HepG2 (cell line): ENCODE results near the gene POLA1. TPM values are rescaled to one million over a fixed set of nuclear protein-coding genes. Genes with fewer than 3 reads are reported as not detected.

ENCODE experiments used
- AHR ChIP-seq: IDR thresholded peaks from 2 replicates; pipeline ENCODE4 v1.6.1; 2018; ENCODE audit warnings: missing genetic modification reagents, missing compliant biosample characterization
- DZIP1 ChIP-seq: sonication (generic); formaldehyde crosslinking; IDR thresholded peaks from 2 replicates; pipeline ENCODE4 v1.5.0; 2020; ENCODE audit warnings: mild to moderate bottlenecking, missing genetic modification reagents
- KAT2B ChIP-seq: fragments of 150-350 bp; IDR thresholded peaks from 2 replicates; pipeline ENCODE4 v1.6.1; 2014; ENCODE audit warnings: low read depth, low read length, borderline replicate concordance
- KLF12 ChIP-seq: sonication (generic); formaldehyde crosslinking; IDR thresholded peaks from 2 replicates; pipeline ENCODE4 v1.4.0; 2020; ENCODE audit warnings: missing genetic modification reagents, borderline replicate concordance
- MYNN ChIP-seq: sonication (generic); formaldehyde crosslinking; IDR thresholded peaks from 2 replicates; pipeline ENCODE4 v1.4.0; 2020; ENCODE audit warnings: mild to moderate bottlenecking, low read depth, missing genetic modification reagents
- NRL ChIP-seq: sonication (generic); formaldehyde crosslinking; IDR thresholded peaks from 2 replicates; pipeline ENCODE4 v1.5.0; 2020; ENCODE audit warnings: missing genetic modification reagents, mild to moderate bottlenecking, moderate library complexity, borderline replicate concordance
- PATZ1 ChIP-seq: sonication (generic); formaldehyde crosslinking; IDR thresholded peaks from 2 replicates; pipeline ENCODE4 v1.4.0; 2020; ENCODE audit warnings: missing genetic modification reagents
- SIN3B ChIP-seq: fragments of 150-350 bp; IDR thresholded peaks from 2 replicates; pipeline ENCODE4 v1.6.1; 2014; ENCODE audit warnings: low read length
- TBX3 ChIP-seq: fragments of 450-650 bp; IDR thresholded peaks from 2 replicates; pipeline ENCODE4 v1.6.1; 2017; ENCODE audit warnings: antibody characterized with exemption, mild to moderate bottlenecking, inconsistent platforms, borderline replicate concordance
- TFDP2 ChIP-seq: sonication (generic); formaldehyde crosslinking; IDR thresholded peaks from 2 replicates; pipeline ENCODE4 v1.4.0; 2020; ENCODE audit warnings: missing genetic modification reagents
- THAP7 ChIP-seq: sonication (generic); formaldehyde crosslinking; IDR thresholded peaks from 2 replicates; pipeline ENCODE4 v1.8.1; 2023; ENCODE audit warnings: mild to moderate bottlenecking, missing genetic modification reagents
- TMF1 ChIP-seq: sonication (generic); formaldehyde crosslinking; IDR thresholded peaks from 2 replicates; pipeline ENCODE4 v1.8.1; 2022; ENCODE audit warnings: low read depth, missing genetic modification reagents
- TOE1 ChIP-seq: sonication (generic); formaldehyde crosslinking; IDR thresholded peaks from 2 replicates; pipeline ENCODE4 v1.4.0; 2020; ENCODE audit warnings: mild to moderate bottlenecking, missing genetic modification reagents
- ZBTB38 ChIP-seq: sonication (generic); formaldehyde crosslinking; IDR thresholded peaks from 2 replicates; pipeline ENCODE4 v1.5.1; 2020; ENCODE audit warnings: mild to moderate bottlenecking, missing genetic modification reagents
- ZBTB49 ChIP-seq: sonication (generic); formaldehyde crosslinking; IDR thresholded peaks from 2 replicates; pipeline ENCODE4 v1.4.0; 2020; ENCODE audit warnings: missing genetic modification reagents, borderline replicate concordance
- ZNF296 ChIP-seq: sonication (generic); formaldehyde crosslinking; conservative IDR thresholded peaks from 2 replicates; pipeline ENCODE4 v1.5.0; 2020; ENCODE audit warnings: mild to moderate bottlenecking, missing genetic modification reagents
- ZNF362 ChIP-seq: sonication (generic); formaldehyde crosslinking; IDR thresholded peaks from 2 replicates; pipeline ENCODE4 v1.4.0; 2020; ENCODE audit warnings: missing genetic modification reagents, mild to moderate bottlenecking, borderline replicate concordance
- ZNF768 ChIP-seq: sonication (generic); formaldehyde crosslinking; IDR thresholded peaks from 2 replicates; pipeline ENCODE4 v1.4.0; 2020; ENCODE audit warnings: missing genetic modification reagents
- polyA plus RNA-seq, 8 experiments: library from polyadenylated mRNA; depleted of rRNA in 3 of 8; stranded (reverse) in 7 of 8; unstranded in 1 of 8; fragments of >200 nt; fragmentation: Illumina TruSeq in 4 of 8; extraction: Trizol in 4 of 8; gene quantifications; 2 replicates each; pipeline versions ENCODE4 v1.2.1 to v1.2.3, GENCODE V29; 2011 to 2016; ENCODE audit warnings: low read depth in 4 of 8, missing spikeins in 1 of 8, mixed read lengths in 1 of 8; ENCODE audit not compliant: insufficient read depth in 1 of 8
- total RNA-seq, 5 experiments: library from RNA; depleted of rRNA; stranded (reverse); fragments of >200 nt; fragmentation: Illumina TruSeq; extraction: Trizol; gene quantifications; 2 replicates each; pipeline ENCODE4 v1.2.3, GENCODE V29; 2016; ENCODE audit warnings: low read depth in 1 of 5

The POLA1 gene
- total and polyA plus RNA-seq, 2 of the 13 experiments (the other 11 are each of a cell fraction or from before 2014, with no cell fraction given) = 3.3 to 26.5 TPM

GRCh38 chrX:24693453-24694202, at the start of gene POLA1 (continued):
- TF ChIP-seq TFDP2 (CRISPR knock-in tag) (peak; percentile 94; the same call in 1 of the 2 replicates), ZNF296 (CRISPR knock-in tag) (no peak), KLF12 (CRISPR knock-in tag) (peak; percentile 53; the same call in 1 of the 2 replicates), ZNF362 (CRISPR knock-in tag) (no peak), PATZ1 (peak; percentile 55), ZBTB49 (CRISPR knock-in tag) (no peak), DZIP1 (CRISPR knock-in tag) (no peak), NRL (CRISPR knock-in tag) (peak; percentile 35; the same call in 1 of the 2 replicates), THAP7 (CRISPR knock-in tag) (peak; percentile 41; the same call in 1 of the 2 replicates), TBX3 (0 out of 2 replicates have a peak, but pooled peaks have one; percentile 25), ZBTB38 (CRISPR knock-in tag) (no peak), KAT2B (no peak), TMF1 (CRISPR knock-in tag) (0 out of 2 replicates have a peak, but pooled peaks have one; percentile 41), MYNN (CRISPR knock-in tag) (no peak), AHR (CRISPR knock-in tag) (no peak), TOE1 (CRISPR knock-in tag) (no peak), ZNF768 (CRISPR knock-in tag) (0 out of 2 replicates have a peak, but pooled peaks have one; percentile 11), SIN3B (no peak)
